Mesothelial cell of epicardium (in vitro differentiated cells): ENCODE results near the gene H6PD. TPM values are rescaled to one million over a fixed set of nuclear protein-coding genes. Genes with fewer than 3 reads are reported as not detected.

Experiments used
- DNase-seq, 2 experiments: peaks; one replicate each; pipeline ENCODE4 v3.0.0; 2021; ENCODE audit warnings: low spot score in 2 of 2; ENCODE audit not compliant: unreplicated experiment in 2 of 2
- H3K27ac Mint-ChIP-seq: 2 replicates; pipeline ENCODE4 v1.8.0; 2021; ENCODE audit warnings: mixed read lengths
- H3K27me3 Mint-ChIP-seq: 2 replicates; pipeline ENCODE4 v1.8.0; 2021; ENCODE audit warnings: low read depth, mixed read lengths
- H3K36me3 Mint-ChIP-seq: 2 replicates; pipeline ENCODE4 v1.8.0; 2021; ENCODE audit warnings: mixed read lengths
- H3K4me1 Mint-ChIP-seq: 2 replicates; pipeline ENCODE4 v1.8.0; 2021; ENCODE audit warnings: mixed read lengths
- H3K4me3 Mint-ChIP-seq: 2 replicates; pipeline ENCODE4 v1.8.0; 2021; ENCODE audit warnings: mild to moderate bottlenecking, moderate library complexity, mixed read lengths
- H3K9me3 Mint-ChIP-seq: 2 replicates; pipeline ENCODE4 v1.8.0; 2021; ENCODE audit warnings: mixed read lengths
- CTCF ChIP-seq: fragments of 200-600 bp; sonication (generic); IDR thresholded peaks from one replicate; pipeline ENCODE4 v1.5.0; 2021; ENCODE audit warnings: antibody characterized with exemption; ENCODE audit not compliant: unreplicated experiment
- total RNA-seq: library from RNA; stranded (reverse); gene quantifications from 3 replicates; pipeline ENCODE4 v1.2.1, GENCODE V29; 2021

Gene H6PD
- total RNA-seq, 1 donor from 2014 or later, result 73.1 TPM

- no peaks in the 10 kb centered on the region for H3K4me1 Mint-ChIP-seq
- H3K27ac Mint-ChIP-seq, result no peak overlapping the region
- peaks cover 9% of the 10 kb centered on the region for H3K9me3 Mint-ChIP-seq
- no peak for DNase-seq
- no peak overlapping the region for H3K4me3 Mint-ChIP-seq
- H3K27me3 Mint-ChIP-seq, result no peaks in the 10 kb centered on the region
- TF ChIP-seq CTCF, result no peak
- H3K36me3 Mint-ChIP-seq, result peaks cover 20% of the 10 kb centered on the region
Measured at GRCh38 chr1:9261496-9261895, 26.9 kb downstream of the H6PD start.

DNA sequence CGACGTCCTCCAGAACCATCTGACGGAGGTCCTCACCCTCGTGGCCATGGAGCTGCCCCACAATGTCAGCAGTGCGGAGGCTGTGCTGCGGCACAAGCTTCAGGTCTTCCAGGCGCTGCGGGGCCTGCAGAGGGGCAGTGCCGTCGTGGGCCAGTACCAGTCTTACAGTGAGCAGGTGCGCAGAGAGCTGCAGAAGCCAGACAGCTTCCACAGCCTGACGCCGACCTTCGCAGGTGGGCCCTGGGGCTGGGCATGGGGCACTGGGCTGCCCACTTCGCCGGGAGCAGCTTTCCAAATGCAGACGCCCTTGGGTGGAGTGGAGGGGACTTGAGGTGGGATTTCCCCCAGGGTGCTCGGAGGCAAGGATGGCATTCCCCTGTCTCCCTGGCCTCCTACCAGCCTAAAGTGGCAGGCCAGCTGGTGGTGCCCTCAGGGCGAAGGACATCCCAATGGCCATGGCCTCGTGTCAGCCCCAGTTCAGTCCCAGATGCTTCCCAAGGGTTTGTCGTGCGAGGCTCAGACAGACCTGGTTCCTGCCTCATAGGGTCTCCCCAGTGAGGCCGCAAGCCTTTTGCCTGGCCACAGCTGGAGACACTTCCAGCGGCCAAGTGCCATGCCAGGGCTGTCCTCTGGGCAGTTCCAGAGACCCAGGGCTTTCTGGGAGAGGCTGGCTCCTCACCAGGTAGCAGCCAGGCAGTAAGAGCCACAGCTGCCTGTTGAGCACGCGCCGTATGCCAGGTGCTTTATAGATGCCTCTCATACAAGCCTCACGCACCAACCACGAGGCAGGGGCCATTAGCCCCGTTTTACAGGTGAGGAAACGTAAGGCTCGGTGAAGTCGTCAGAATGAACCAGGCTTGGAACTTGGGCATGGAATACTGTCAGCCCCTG is 27.8 kb downstream of the H6PD start:
- peaks cover 2% of the 10 kb centered on the region for H3K4me1 Mint-ChIP-seq
- no peak overlapping the region for H3K27ac Mint-ChIP-seq
- H3K36me3 Mint-ChIP-seq, result peaks cover 17% of the 10 kb centered on the region
- no peak overlapping the region for H3K4me3 Mint-ChIP-seq
- H3K9me3 Mint-ChIP-seq, result peaks cover 9% of the 10 kb centered on the region
- DNase-seq, result no peak
- H3K27me3 Mint-ChIP-seq, result no peaks in the 10 kb centered on the region
- TF ChIP-seq CTCF, result no peak

- TF ChIP-seq CTCF, result no peak
- peaks cover 9% of the 10 kb centered on the region for H3K9me3 Mint-ChIP-seq
Measured at GRCh38 chr1:9263276-9263855, 28.8 kb downstream of the H6PD start.

DNA sequence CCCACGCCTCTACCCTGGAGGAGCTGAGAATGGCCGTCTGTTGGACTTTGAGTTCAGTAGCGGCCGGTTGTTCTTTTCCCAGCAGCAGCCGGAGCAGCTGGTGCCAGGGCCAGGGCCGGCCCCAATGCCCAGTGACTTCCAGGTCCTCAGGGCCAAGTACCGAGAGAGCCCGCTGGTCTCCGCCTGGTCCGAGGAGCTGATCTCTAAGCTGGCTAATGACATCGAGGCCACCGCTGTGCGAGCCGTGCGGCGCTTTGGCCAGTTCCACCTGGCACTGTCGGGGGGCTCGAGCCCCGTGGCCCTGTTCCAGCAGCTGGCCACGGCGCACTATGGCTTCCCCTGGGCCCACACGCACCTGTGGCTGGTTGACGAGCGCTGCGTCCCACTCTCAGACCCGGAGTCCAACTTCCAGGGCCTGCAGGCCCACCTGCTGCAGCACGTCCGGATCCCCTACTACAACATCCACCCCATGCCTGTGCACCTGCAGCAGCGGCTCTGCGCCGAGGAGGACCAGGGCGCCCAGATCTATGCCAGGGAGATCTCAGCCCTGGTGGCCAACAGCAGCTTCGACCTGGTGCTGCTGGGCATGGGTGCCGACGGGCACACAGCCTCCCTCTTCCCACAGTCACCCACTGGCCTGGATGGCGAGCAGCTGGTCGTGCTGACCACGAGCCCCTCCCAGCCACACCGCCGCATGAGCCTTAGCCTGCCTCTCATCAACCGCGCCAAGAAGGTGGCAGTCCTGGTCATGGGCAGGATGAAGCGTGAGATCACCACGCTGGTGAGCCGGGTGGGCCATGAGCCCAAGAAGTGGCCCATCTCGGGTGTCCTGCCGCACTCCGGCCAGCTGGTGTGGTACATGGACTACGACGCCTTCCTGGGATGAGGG is 29.7 kb downstream of the H6PD start:
- no peak for TF ChIP-seq CTCF

More at GRCh38 chr1:9263276-9263855, 28.8 kb downstream of the H6PD start:
- no peaks in the 10 kb centered on the region for H3K27me3 Mint-ChIP-seq
- peaks cover 7% of the 10 kb centered on the region for H3K36me3 Mint-ChIP-seq
- H3K4me3 Mint-ChIP-seq, result no peak overlapping the region
- H3K27ac Mint-ChIP-seq, result no peak overlapping the region
- no peak for DNase-seq
- peaks cover 2% of the 10 kb centered on the region for H3K4me1 Mint-ChIP-seq

DNA sequence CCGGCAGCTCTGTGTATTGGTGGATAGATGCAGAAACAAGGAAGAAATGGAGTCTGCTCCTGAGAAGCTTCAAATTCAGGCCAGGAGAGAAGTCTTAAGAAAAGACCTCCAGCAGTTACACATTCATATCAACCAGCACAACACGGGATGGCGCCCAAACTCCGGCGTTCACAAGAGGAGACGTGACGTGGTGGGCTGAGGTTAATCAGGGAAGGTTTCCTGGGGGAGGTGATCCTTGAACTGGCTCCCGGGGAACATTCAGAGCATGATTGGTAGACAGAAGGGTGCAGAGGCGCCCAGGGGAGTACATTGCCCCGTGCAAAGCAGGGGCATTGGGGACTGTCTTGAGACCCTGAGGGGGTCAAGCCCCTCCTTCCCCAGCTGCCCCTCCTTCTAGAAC is 30.5 kb downstream of the H6PD start:
- TF ChIP-seq CTCF, result no peak
- H3K36me3 Mint-ChIP-seq, result peaks cover 7% of the 10 kb centered on the region
- H3K4me1 Mint-ChIP-seq, result peaks cover 2% of the 10 kb centered on the region
- no peak overlapping the region for H3K27ac Mint-ChIP-seq
- H3K4me3 Mint-ChIP-seq, result no peak overlapping the region
- H3K27me3 Mint-ChIP-seq, result no peaks in the 10 kb centered on the region
- no peaks in the 10 kb centered on the region for H3K9me3 Mint-ChIP-seq
- DNase-seq, result no peak

More for the DNA sequence above, 29.7 kb downstream of the H6PD start:
- Mint-ChIP-seq H3K4me3 (no peak overlapping the region), H3K36me3 (peaks cover 7% of the 10 kb centered on the region), H3K9me3 (peaks cover 4% of the 10 kb centered on the region), H3K27me3 (no peaks in the 10 kb centered on the region), H3K4me1 (peaks cover 2% of the 10 kb centered on the region), H3K27ac (no peak overlapping the region)
- DNase-seq, result no peak
